HepG2 (cell line): ENCODE data around the gene STARD10. TPM values are rescaled to one million over a fixed set of nuclear protein-coding genes. Genes with fewer than 3 reads are reported as not detected.

Experiments used
- ARID2 ChIP-seq: sonication (generic); formaldehyde crosslinking; IDR thresholded peaks from 2 replicates; pipeline ENCODE4 v1.8.1; 2022; ENCODE audit warnings: mild to moderate bottlenecking, missing genetic modification reagents, borderline replicate concordance
- ATF1 ChIP-seq: IDR thresholded peaks from 2 replicates; pipeline ENCODE4 v1.6.1; 2016; ENCODE audit warnings: mild to moderate bottlenecking, control low read depth
- BCL3 ChIP-seq: sonication (generic); formaldehyde crosslinking; IDR thresholded peaks from 2 replicates; pipeline ENCODE4 v1.5.1; 2020; ENCODE audit warnings: mild to moderate bottlenecking, missing genetic modification reagents, moderate library complexity
- HNRNPH1 ChIP-seq: fragments of 200-400 bp; formaldehyde crosslinking; optimal IDR thresholded peaks from 2 replicates; pipeline ENCODE3; 2017; ENCODE audit warnings: mild to moderate bottlenecking, low read depth, low read length
- IRF1 ChIP-seq: sonication (generic); formaldehyde crosslinking; IDR thresholded peaks from 2 replicates; pipeline ENCODE4 v1.4.0; 2020; ENCODE audit warnings: low read depth, mild to moderate bottlenecking, missing genetic modification reagents
- KLF12 ChIP-seq: sonication (generic); formaldehyde crosslinking; IDR thresholded peaks from 2 replicates; pipeline ENCODE4 v1.4.0; 2020; ENCODE audit warnings: missing genetic modification reagents, borderline replicate concordance
- MXI1 ChIP-seq: IDR thresholded peaks from 3 replicates; pipeline ENCODE4 v1.6.1; 2012; ENCODE audit warnings: low read depth, low read length, inconsistent platforms, borderline replicate concordance
- NR2F6 ChIP-seq, 2 experiments: IDR thresholded peaks; 2 replicates each; pipeline ENCODE4 v1.6.1; 2016; ENCODE audit warnings: antibody characterized with exemption in 1 of 2, mild to moderate bottlenecking in 1 of 2
- PCBP2 ChIP-seq: fragments of 200-400 bp; formaldehyde crosslinking; optimal IDR thresholded peaks from 2 replicates; pipeline ENCODE3; 2018; ENCODE audit warnings: low read length, low read depth; ENCODE audit not compliant: poor library complexity, severe bottlenecking
- PPARG ChIP-seq: conservative IDR thresholded peaks from 2 replicates; pipeline ENCODE4 v1.6.1; 2016; ENCODE audit warnings: missing biosample characterization, missing genetic modification reagents
- RBFOX2 ChIP-seq: fragments of 200-400 bp; formaldehyde crosslinking; IDR thresholded peaks from 2 replicates; pipeline ENCODE4 v1.6.1; 2017; ENCODE audit warnings: low read depth, mild to moderate bottlenecking, low read length
- SP5 ChIP-seq: IDR thresholded peaks from 2 replicates; pipeline ENCODE4 v1.6.1; 2016; ENCODE audit warnings: low read depth, borderline replicate concordance
- THAP9 ChIP-seq: sonication (generic); formaldehyde crosslinking; IDR thresholded peaks from 2 replicates; pipeline ENCODE4; 2020; ENCODE audit warnings: missing genetic modification reagents, mild to moderate bottlenecking, borderline replicate concordance
- YY1 ChIP-seq: IDR thresholded peaks from 2 replicates; pipeline ENCODE4 v1.6.1; 2011; ENCODE audit warnings: low read length, low read depth, moderate library complexity, mild to moderate bottlenecking; ENCODE audit not compliant: insufficient read depth, insufficient replicate concordance
- ZNF160 ChIP-seq: sonication (generic); formaldehyde crosslinking; IDR thresholded peaks from 2 replicates; pipeline ENCODE4 v1.8.0; 2022; ENCODE audit warnings: mild to moderate bottlenecking, inconsistent platforms, missing genetic modification reagents
- ZNF207 ChIP-seq: fragments of 450-650 bp; IDR thresholded peaks from 2 replicates; pipeline ENCODE4 v1.6.1; 2016; ENCODE audit warnings: antibody characterized with exemption, borderline replicate concordance
- ZNF276 ChIP-seq: sonication (generic); formaldehyde crosslinking; IDR thresholded peaks from 2 replicates; pipeline ENCODE4 v1.4.0; 2020; ENCODE audit warnings: mild to moderate bottlenecking, low read depth, missing genetic modification reagents
- ZNF512B ChIP-seq: sonication (generic); formaldehyde crosslinking; IDR thresholded peaks from 2 replicates; pipeline ENCODE4 v1.5.1; 2020; ENCODE audit warnings: missing genetic modification reagents, mild to moderate bottlenecking, borderline replicate concordance
- polyA plus RNA-seq, 8 experiments: library from polyadenylated mRNA; depleted of rRNA in 3 of 8; stranded (reverse) in 7 of 8; unstranded in 1 of 8; fragments of >200 nt; fragmentation: Illumina TruSeq in 4 of 8; extraction: Trizol in 4 of 8; gene quantifications; 2 replicates each; pipeline versions ENCODE4 v1.2.1 to v1.2.3, GENCODE V29; 2011 to 2016; ENCODE audit warnings: low read depth in 4 of 8, missing spikeins in 1 of 8, mixed read lengths in 1 of 8; ENCODE audit not compliant: insufficient read depth in 1 of 8
- total RNA-seq, 5 experiments: library from RNA; depleted of rRNA; stranded (reverse); fragments of >200 nt; fragmentation: Illumina TruSeq; extraction: Trizol; gene quantifications; 2 replicates each; pipeline ENCODE4 v1.2.3, GENCODE V29; 2016; ENCODE audit warnings: low read depth in 1 of 5

The STARD10 gene
- total and polyA plus RNA-seq, 2 of the 13 experiments (the other 11 are each of a cell fraction or from before 2014, with no cell fraction given) = 260 to 341 TPM

GRCh38 chr11:72813740-72814285 lies 20.0 kb upstream of the STARD10 start (continued):
- TF ChIP-seq BCL3 (CRISPR knock-in tag) (peak; percentile 100; the same call in 1 of the 2 replicates), SP5 (CRISPR knock-in tag) (0 out of 2 replicates have a peak, but pooled peaks have one; percentile 32), ZNF160 (no peak), ZNF276 (CRISPR knock-in tag) (no peak; the same call in 1 of the 2 replicates), ZNF512B (CRISPR knock-in tag) (no peak), YY1 (no peak), ARID2 (CRISPR knock-in tag) (no peak), RBFOX2 (peak; percentile 81), PPARG (no peak), IRF1 (CRISPR knock-in tag) (no peak), NR2F6 (IDR thresholded peaks at IDR 0.05) (no peak), NR2F6 (CRISPR knock-in tag; IDR thresholded peaks at IDR 0.05) (0 out of 2 replicates have a peak, but pooled peaks have one; percentile 18), MXI1 (no peak), THAP9 (no peak), HNRNPH1 (no peak), PCBP2 (no peak), KLF12 (CRISPR knock-in tag) (0 out of 2 replicates have a peak, but pooled peaks have one; percentile 9), ATF1 (no peak), ZNF207 (no peak)
